HG03159 (cell line): ENCODE measurements around the gene ANKUB1.

ENCODE experiments used
- ATAC-seq: cut with Tn5 transposase; IDR thresholded peaks from one replicate; pipeline ENCODE4 v1.9.1; 2021; ENCODE audit warnings: mild to moderate bottlenecking, moderate library complexity; ENCODE audit not compliant: unreplicated experiment

ANKUB1 gene

DNA sequence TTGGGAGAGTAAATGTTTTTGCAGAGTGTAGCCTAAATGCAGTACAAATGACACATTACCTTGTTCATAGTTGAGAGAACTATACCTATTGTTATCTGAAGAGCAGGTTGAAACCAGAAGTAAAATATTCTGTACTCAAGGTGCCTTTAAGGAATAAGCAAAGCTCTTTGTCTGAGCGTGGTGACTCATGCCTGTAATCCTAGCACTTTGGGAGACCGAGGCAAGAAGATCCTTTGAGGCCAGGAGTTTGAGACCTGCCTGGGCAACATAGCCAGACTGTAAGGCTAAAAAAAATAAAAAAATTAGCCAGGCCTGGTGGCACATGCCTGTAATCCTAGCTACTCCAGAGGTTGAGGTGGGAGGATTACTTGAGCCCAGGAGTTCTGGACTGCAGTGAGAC is 18.5 kb upstream of the ANKUB1 start:
- no peak for ATAC-seq

DNA sequence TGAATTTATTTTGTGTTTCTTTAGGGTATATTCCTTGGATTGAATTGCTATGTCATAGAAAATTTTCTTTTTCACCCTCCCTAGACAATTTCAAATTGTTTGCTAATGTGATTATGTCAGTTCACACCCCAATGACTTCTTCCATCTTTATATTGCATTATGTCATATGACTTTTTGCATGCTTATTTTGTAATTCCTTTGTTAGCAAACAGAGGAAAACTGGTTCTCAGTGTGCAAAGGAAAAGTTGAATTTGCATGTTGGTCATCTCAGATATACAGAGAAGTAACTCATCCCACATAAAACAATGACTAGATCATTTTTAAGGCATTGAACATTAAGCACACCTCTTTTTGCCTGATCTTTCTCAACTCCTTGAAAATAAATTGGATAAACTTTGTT is 17.3 kb upstream of the ANKUB1 start:
- ATAC-seq: no peak

DNA sequence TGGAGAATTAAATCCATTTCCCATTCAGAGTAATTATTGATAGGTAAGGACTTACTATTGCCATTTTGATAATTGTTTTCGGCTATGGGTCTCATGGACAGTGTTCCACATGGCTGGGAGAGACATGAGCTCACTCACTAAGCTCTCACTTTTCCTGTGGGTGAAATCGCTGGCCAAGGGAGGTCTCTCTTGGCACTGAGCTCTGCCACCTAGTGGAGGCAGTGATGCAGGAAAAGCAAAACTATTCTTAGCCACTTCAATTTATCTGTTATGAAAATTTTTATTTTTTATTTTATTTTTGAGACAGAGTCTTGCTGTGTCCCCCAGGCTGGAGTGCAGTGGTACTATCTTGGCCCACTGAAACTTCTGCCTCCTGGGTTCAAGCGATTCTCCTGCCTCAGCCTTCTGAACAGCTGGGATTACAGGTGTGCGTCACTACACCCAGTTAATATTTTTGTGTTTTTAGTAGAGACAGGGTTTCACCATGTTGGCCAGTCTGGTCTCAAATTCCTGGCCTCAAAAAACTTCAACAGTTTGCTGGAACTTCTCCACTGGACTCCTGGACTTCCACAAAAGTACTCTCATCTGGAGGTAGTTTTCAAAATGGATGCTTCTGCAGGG is 16.0 kb upstream of the ANKUB1 start:
- ATAC-seq: no peak

DNA sequence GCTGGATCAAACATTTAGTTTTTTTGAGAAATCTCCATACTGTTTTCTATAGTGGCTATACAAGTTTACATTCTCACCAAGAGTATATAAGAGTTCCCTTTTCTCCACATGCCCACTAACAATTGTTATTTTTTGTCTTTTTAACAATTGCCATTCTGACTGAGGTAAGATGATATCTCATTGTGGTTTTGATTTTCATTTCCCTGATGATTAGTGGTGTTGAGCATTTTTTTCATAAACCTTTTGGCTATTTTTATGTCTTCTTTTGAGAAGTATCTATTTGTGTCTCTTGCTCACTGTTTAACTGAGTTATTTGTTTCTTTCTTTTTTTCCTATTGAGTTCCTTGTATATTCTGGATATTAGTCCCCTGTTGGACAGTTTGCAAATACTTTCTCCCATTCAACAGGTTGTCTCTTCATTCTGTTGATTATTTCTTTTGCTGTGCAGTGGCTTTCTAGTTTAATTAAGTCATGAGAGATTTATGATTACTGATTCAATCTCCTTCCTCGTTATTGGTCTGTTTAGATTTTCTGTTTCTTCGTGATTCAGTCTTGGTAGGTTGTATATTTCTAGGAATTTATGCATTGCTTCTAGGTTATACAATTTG is 13.9 kb upstream of the ANKUB1 start:
- ATAC-seq: no peak

DNA sequence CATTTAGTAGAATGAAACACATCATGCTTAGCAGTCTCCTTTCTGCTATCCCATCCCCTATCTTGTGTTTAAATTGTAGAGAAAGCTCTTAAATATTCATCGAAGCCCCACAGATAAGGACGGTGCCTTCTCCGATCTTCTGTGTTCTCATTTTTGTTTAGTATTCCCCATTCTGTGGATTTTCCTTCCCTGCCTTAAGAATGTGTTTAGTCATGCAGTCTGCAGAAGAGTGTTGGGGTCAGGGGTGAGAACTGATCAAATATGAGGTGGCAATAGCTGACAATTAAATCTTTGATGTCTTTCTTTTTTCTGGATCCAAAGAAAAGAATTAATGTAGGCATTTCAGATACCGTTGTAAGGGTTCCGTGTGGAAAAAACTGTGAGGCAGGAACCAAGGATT is 9.3 kb upstream of the ANKUB1 start:
- ATAC-seq: no peak

DNA sequence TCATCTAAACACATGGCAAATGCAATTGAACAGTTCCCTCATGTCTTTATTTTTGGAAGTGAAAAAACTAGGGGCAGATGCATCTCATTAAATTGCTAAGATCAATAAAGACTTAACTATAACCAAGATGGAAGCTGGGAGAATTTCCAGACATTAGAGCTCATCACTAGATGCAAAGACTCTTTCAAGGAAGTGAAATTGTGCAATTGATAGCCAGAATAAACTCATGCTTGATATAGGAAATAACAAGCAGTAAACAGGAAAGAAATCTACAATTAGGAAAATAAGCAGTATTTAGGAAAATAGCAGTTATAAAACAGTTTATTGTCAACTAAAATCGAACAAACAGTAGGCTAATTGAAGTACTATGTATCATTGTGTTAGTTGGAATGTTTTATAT is 8.8 kb upstream of the ANKUB1 start:
- no peak for ATAC-seq

GRCh38 chr3:149800693-149801092 is 8.3 kb upstream of the ANKUB1 start:
- no peak for ATAC-seq

GRCh38 chr3:149796026-149796425 is 3.7 kb upstream of the ANKUB1 start:
- no peak for ATAC-seq

- no peak for ATAC-seq
These were observed 1.7 kb downstream of the ANKUB1 start for GRCh38 chr3:149790698-149791097.

GRCh38 chr3:149790268-149790667 is 2.1 kb downstream of the ANKUB1 start:
- ATAC-seq: no peak

GRCh38 chr3:149784064-149784704 is 8.2 kb downstream of the ANKUB1 start:
- ATAC-seq: no peak

DNA sequence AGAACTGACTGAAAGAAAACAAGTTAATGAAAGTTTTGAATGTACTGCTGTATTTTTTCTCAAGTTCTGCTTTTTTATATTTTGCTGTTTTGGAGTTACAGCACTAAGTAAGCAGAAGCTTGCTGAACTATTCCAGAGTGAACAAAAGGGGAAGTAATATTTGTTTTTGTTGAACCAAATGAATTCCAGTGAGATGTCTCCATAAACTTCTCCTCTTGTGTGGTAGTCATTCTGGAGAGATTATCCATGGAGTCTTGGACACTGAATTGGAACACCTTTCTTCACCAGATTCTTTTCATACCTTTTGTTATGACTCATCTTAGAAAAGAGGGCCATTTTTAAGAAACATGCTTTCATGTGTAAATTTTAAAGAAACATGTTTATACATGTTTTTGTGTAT is 8.8 kb downstream of the ANKUB1 start:
- no peak for ATAC-seq

GRCh38 chr3:149781741-149782140 is 10.6 kb downstream of the ANKUB1 start:
- peak; percentile 25 for ATAC-seq

- ATAC-seq: peak; percentile 59
These were observed 11.1 kb downstream of the ANKUB1 start for GRCh38 chr3:149781211-149781610.

DNA sequence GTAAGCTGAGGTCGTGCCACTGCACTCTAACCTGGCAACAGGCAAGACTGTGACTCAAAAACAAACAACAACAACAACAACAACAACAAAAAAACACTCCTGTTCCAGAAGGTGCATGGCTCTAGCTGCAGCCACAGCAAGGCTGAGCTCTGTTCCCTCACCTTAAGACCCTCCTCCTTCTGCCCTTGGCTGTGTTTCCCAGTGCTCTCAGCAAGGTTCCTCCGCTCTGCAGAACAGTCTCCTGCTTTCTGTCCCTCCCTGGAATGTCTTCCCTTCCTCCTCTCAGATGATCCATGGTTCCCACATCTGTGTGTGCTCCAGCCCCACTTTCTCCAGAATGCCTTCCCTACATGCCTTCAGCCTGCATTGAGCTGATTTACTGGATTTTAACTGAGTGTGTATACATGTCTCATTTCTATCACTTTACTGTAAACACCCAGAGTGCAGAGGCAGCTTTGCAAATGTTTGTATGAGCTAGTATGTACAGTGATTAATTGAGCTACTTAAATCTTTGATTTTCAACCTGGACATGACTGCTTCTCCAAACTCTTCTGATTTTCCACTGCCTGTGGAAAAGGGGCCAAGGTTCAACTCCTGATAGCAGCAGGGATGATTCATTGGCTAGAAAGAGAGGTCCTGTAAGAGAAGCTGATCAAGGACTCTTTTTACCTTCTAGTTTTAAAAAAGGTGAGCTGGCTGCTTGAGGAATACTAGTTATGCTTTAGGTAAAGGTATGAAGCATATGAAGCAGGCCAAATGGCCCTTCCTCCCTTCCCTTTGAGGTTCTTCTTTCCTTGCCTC is 14.7 kb downstream of the ANKUB1 start:
- ATAC-seq: no peak

DNA sequence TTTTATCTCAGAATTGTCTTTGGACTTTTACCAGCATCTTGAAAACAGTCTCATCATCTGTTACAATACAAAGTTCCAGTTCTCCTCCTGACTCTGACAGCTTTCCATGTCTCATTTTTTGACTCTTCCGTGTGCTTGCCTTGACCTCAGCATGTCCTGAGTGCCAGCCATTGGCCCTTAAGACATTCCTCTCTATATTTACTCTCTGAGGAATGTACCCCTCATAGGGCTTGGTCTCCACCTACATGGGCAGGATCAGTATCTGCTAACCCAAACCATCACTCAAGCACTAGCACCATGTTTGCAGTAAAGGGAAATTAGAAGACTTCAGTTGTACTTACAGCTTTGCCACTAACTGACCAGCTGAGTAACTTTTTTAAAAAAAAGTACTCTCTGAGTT is 16.2 kb downstream of the ANKUB1 start:
- no peak for ATAC-seq

DNA sequence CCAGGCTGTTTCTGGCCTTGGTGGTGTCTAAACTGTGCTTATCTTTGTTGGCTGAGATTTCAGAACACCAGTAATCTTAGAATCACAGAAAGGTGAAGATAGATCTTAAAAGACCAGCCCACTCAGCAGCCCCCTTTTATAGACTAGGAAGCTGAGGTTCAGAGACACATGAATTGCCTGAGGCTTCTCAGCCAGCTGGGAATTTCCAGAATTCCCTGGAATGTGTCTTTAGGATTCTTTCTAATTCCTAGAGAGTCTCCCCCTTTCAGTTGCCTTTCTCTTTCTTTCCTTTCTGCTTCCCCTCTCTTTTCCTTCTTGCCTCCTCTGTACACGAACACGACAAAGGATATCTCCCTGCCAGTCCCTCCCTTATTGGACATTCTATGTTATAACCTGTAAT is 19.5 kb downstream of the ANKUB1 start:
- no peak for ATAC-seq

DNA sequence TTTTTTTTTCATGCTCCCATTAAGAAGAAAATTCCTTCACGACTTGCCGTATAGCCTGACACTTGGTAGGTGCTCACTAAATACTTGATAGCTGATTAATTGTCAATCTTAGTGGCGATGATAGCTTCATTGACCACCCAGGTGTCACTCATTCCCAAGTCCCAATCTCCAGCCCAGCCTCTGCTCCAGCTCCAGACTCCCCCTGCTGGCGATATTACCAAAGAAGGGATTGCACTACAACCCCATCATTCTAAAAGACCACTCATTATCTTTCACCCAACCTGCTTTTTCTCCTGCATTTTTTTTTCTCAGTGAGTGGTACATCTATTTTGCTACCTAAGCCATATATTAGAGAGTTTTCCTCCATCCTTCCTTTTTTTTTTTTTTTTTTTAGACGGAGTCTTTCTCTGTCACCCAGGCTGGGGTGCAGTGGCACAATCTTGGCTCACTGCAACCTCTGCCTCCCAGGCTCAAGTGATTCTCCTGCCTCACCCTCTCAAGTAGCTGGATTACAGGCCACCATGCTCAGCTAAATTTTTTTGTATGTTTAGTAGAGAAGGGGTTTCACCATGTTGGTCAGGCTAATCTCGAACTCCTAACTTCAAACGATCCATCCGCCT is 20.6 kb downstream of the ANKUB1 start:
- peak; percentile 57 for ATAC-seq

- no peak for ATAC-seq
These were observed 22.1 kb downstream of the ANKUB1 start for GRCh38 chr3:149770246-149770645.

DNA sequence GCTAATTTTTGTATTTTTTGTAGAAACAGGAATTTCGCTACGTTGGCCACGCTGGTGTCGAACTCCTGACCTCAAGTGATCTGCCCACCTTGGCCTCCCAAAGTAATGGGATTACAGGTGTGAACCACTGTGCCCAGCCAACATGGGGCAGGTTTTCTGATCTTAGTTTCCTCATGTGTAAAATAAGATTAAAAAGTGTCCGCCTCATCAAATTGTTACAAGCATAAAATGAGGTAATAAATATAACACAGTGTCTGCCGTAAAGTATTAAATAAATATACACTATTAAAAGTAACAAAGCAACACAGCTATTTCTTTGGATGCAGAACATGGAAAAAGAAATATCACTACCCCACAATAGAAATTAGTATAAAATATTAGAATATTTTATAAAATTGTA is 23.6 kb downstream of the ANKUB1 start:
- ATAC-seq: no peak

- ATAC-seq: no peak
These were observed 24.6 kb downstream of the ANKUB1 start for GRCh38 chr3:149767720-149768119.
